ENCODE data around the gene ANO5.

Gene ANO5

DNA sequence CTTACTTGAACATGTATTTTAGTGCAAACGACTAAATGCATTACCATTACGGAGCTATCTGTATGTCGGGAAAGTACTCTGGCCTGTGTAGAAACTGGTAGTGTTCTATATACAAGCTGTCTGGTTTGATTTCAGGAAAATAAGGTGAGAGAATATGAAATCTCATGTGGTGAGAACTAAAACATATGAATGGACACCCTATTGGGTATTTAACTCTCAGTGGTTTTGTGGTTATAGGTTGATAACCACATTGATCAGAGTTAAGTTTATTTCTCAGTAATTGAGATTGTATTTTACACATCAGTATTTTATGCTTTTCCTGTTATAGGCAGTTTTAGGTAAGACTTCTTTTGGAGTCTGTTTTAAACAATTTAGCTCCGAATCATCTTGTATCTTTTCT, 10.4 kb downstream of the ANO5 start:
- no peaks in the 10 kb centered on the region for H3K27me3 ChIP-seq (ENCODE audit: control insufficient read depth, insufficient read depth, low read length)

DNA sequence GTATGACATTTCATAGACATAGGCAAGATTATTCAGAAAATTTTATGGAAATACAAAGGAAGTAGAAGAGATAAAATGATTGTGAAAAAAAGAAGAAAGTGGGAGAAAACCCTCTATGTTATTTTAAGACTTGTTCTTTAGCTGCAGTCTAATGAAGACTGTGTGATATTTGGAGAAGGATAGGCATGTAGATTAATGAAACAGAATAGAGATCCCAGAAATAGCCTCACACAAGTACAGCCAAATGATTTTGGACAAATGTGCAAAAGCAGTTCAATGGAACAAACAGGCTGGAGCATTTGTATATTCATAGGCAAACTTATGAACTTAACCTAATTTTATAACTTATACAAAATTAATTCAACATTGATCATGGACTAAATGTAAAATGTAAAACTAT, 14.3 kb downstream of the ANO5 start:
- H3K36me3 ChIP-seq (ENCODE audit: control insufficient read depth, low read depth, low read length) = no peaks in the 10 kb centered on the region
- no peak overlapping the region for H3K4me3 ChIP-seq (ENCODE audit: low read length)
- no peaks in the 10 kb centered on the region for H3K9me3 ChIP-seq (ENCODE audit: control insufficient read depth, low read depth, low read length)
- no peak overlapping the region for H3K27ac ChIP-seq (ENCODE audit: low read length)
- no peak overlapping the region for H3K9ac ChIP-seq (ENCODE audit: low read length)
- H3K4me1 ChIP-seq (ENCODE audit: control insufficient read depth, low read depth, low read length) = no peaks in the 10 kb centered on the region
- no peaks in the 10 kb centered on the region for H3K27me3 ChIP-seq (ENCODE audit: control insufficient read depth, insufficient read depth, low read length)

More for the DNA sequence above, 10.4 kb downstream of the ANO5 start:
- H3K9me3 ChIP-seq (ENCODE audit: control insufficient read depth, low read depth, low read length) = no peaks in the 10 kb centered on the region
- H3K4me1 ChIP-seq (ENCODE audit: control insufficient read depth, low read depth, low read length) = no peaks in the 10 kb centered on the region
- no peak overlapping the region for H3K27ac ChIP-seq (ENCODE audit: low read length)
- no peak overlapping the region for H3K4me3 ChIP-seq (ENCODE audit: low read length)
- H3K9ac ChIP-seq (ENCODE audit: low read length) = no peak overlapping the region
- no peaks in the 10 kb centered on the region for H3K36me3 ChIP-seq (ENCODE audit: control insufficient read depth, low read depth, low read length)

DNA sequence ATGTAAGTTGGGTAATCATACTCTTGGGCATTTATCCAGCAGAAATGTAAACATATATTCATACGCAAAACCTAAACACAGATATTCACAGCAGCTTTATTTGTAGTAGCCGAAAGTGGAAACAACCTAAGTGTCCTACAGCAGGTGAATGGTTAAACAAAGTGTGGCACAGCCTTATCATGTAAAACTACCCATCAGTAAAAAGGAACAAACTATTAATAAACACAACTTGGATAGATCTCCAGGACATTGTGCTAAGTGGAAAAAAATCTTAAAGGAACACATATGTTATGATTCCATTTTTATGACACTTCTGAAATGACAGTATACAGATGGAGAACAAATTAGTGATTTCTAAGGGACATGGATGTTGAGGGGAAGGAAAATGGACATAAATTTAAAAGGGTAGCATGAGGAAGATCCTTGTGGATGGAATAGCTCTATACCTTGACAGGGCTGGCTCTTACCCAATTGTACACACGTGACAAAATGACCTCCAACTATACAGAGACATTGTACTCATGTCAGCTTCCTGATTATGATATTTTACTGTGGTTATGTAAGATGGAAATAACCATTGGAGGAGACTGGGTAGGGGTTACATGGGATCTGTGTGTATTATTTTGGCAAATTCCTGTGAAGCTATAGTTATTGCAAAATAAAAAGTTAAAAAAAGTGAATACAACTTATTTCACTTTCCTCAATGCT, 15.4 kb downstream of the ANO5 start:
- H3K4me3 ChIP-seq (ENCODE audit: low read length) = no peak overlapping the region
- no peaks in the 10 kb centered on the region for H3K36me3 ChIP-seq (ENCODE audit: control insufficient read depth, low read depth, low read length)
- no peaks in the 10 kb centered on the region for H3K4me1 ChIP-seq (ENCODE audit: control insufficient read depth, low read depth, low read length)
- no peaks in the 10 kb centered on the region for H3K27me3 ChIP-seq (ENCODE audit: control insufficient read depth, insufficient read depth, low read length)
- H3K9ac ChIP-seq (ENCODE audit: low read length) = no peak overlapping the region
- no peaks in the 10 kb centered on the region for H3K9me3 ChIP-seq (ENCODE audit: control insufficient read depth, low read depth, low read length)
- no peak overlapping the region for H3K27ac ChIP-seq (ENCODE audit: low read length)

DNA sequence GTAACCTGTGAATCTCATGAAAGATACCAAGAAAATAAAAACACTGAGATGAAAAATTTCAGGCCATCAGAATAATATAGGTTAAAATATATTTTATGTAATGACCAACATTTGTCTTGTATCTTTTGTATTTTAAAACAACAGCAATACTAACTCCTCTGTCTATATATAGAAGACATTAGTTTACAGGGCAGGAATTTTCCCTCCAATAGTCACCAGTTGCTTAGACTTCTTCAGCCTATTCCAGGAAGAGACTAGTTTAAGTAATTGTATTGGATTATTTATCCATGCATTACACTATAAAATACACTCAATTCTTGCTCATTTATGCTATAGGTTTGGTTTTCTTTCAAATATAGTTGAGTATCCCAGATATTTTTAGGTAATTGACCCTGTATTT, 24.1 kb downstream of the ANO5 start:
- H3K36me3 ChIP-seq (ENCODE audit: control insufficient read depth, low read depth, low read length) = peaks cover 3% of the 10 kb centered on the region
- H3K9me3 ChIP-seq (ENCODE audit: control insufficient read depth, low read depth, low read length) = no peaks in the 10 kb centered on the region
- no peaks in the 10 kb centered on the region for H3K4me1 ChIP-seq (ENCODE audit: control insufficient read depth, low read depth, low read length)
- H3K9ac ChIP-seq (ENCODE audit: low read length) = no peak overlapping the region
- H3K27me3 ChIP-seq (ENCODE audit: control insufficient read depth, insufficient read depth, low read length) = no peaks in the 10 kb centered on the region
- no peak overlapping the region for H3K4me3 ChIP-seq (ENCODE audit: low read length)
- H3K27ac ChIP-seq (ENCODE audit: low read length) = no peak overlapping the region

DNA sequence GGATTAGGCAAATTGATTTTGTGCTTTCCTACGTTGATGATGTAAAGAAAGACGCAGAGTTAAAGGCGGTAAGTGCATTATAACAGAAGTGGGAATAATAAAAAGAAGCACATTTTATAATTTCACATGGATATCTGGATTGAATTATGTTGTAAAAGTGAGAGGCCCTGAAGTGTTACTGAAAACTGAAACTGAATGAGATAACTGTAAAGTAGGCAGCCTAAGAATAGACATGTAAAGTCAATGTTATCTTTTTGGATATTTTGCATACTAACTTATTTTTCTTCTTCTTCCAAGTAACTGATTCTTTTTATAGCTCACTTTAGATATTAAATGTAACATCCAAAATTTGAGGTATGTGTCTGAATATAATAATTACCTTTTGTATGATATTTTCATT, 28.3 kb downstream of the ANO5 start:
- Histone ChIP-seq H3K9me3 (ENCODE audit: control insufficient read depth, low read depth, low read length) (no peaks in the 10 kb centered on the region), H3K36me3 (ENCODE audit: control insufficient read depth, low read depth, low read length) (peaks cover 3% of the 10 kb centered on the region), H3K4me3 (ENCODE audit: low read length) (no peak overlapping the region), H3K9ac (ENCODE audit: low read length) (no peak overlapping the region), H3K27me3 (ENCODE audit: control insufficient read depth, insufficient read depth, low read length) (no peaks in the 10 kb centered on the region), H3K4me1 (ENCODE audit: control insufficient read depth, low read depth, low read length) (no peaks in the 10 kb centered on the region), H3K27ac (ENCODE audit: low read length) (no peak overlapping the region)

DNA sequence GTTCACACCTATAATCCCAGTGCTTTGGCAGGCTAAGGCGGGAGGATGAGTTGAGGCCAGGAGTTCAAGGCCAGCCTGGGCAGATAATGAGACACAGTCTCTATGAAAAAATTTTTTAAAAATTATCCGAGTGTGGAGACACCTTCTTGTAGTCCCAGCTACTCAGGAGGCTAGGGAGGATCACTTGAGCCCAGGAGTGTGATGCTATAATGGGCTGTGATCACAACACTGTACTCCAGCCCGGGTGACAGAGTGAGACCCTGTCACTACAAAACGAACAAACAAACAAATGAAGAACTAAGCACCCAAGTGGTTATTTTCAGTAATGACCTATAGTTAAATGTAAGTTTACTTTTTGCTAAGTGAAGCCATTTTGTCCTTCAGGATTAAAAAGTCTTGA, 32.3 kb downstream of the ANO5 start:
- H3K4me3 ChIP-seq (ENCODE audit: low read length) = no peak overlapping the region
- H3K36me3 ChIP-seq (ENCODE audit: control insufficient read depth, low read depth, low read length) = peaks cover 3% of the 10 kb centered on the region
- H3K27me3 ChIP-seq (ENCODE audit: control insufficient read depth, insufficient read depth, low read length) = no peaks in the 10 kb centered on the region
- H3K9me3 ChIP-seq (ENCODE audit: control insufficient read depth, low read depth, low read length) = no peaks in the 10 kb centered on the region
- H3K9ac ChIP-seq (ENCODE audit: low read length) = no peak overlapping the region
- no peak overlapping the region for H3K27ac ChIP-seq (ENCODE audit: low read length)
- H3K4me1 ChIP-seq (ENCODE audit: control insufficient read depth, low read depth, low read length) = no peaks in the 10 kb centered on the region

DNA sequence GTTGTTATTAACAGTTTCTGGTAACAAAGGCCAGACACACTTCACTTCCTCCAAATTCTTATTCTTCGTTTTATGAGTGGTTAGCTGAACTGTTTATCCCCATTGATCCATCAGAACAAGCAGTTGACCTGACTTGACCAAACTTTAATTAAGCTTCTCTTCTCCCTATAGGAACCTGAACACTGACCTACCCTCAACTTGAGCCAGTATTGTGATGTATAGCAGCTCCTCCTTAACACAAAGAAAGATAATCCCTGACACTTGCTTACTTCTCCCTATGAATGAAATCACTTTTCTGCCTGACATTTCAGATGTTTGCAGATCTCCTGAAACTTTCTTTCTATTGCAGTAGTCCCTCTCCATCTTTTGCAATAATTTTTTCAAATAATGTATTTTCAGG, 41.9 kb downstream of the ANO5 start:
- Histone ChIP-seq H3K4me3 (ENCODE audit: low read length) (peak overlapping the region; percentile 13), H3K27ac (ENCODE audit: low read length) (no peak overlapping the region), H3K9me3 (ENCODE audit: control insufficient read depth, low read depth, low read length) (no peaks in the 10 kb centered on the region)

DNA sequence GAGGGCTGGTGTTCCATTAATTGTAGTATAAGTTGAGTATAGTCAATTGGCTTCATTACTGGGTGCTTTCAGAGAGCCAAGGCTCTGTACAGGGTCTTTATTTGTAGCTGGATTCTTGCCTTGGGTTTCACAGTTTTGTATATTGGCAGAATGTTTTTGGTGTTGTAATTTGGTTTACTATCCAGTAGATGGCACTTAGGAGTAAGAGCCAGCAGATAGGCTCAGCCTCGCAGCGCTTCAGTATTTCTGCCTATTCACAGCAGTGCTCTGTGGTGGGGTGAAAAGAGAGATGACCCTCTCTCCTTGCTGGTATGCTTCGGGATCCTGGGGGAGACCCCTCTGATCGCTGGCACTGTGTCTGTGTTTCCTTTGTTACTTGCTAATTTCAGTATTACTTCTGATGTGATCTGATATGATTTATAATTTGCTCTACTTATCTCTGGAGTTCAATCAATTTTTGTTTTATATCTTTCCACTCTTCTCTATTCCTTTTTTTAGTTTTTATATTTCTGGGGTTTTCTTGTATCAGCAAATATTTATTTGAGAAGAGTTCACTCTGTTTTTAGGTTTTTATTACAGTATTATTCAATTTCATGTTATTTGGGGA, 52.2 kb downstream of the ANO5 start:
- Histone ChIP-seq H3K9me3 (ENCODE audit: control insufficient read depth, low read depth, low read length) (no peaks in the 10 kb centered on the region), H3K27me3 (ENCODE audit: control insufficient read depth, insufficient read depth, low read length) (no peaks in the 10 kb centered on the region), H3K4me3 (ENCODE audit: low read length) (no peak overlapping the region), H3K4me1 (ENCODE audit: control insufficient read depth, low read depth, low read length) (no peaks in the 10 kb centered on the region), H3K27ac (ENCODE audit: low read length) (no peak overlapping the region), H3K36me3 (ENCODE audit: control insufficient read depth, low read depth, low read length) (no peaks in the 10 kb centered on the region), H3K9ac (ENCODE audit: low read length) (no peak overlapping the region)

More for the DNA sequence above, 41.9 kb downstream of the ANO5 start:
- H3K4me1 ChIP-seq (ENCODE audit: control insufficient read depth, low read depth, low read length) = peaks cover 30% of the 10 kb centered on the region
- no peak overlapping the region for H3K9ac ChIP-seq (ENCODE audit: low read length)
- H3K36me3 ChIP-seq (ENCODE audit: control insufficient read depth, low read depth, low read length) = no peaks in the 10 kb centered on the region
- H3K27me3 ChIP-seq (ENCODE audit: control insufficient read depth, insufficient read depth, low read length) = no peaks in the 10 kb centered on the region

DNA sequence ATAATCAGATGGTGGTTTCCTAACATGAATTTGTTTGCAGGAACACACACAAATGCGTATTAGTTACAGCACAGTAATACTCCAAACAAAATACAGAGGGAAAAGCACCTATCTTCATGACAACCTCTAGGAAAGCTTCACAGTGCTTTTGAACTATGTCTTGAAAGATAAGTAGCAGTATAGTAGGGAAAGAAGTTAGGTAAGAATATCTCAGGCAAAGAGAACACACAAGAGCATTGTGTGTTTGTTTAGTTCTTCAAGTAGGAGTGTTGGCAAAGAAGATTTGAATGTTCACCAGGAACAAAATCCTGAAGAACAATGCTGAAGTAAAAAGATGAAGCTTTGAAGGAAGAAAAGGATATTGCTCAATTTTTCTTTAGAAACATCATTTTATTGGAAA, 54.1 kb downstream of the ANO5 start:
- no peak overlapping the region for H3K27ac ChIP-seq (ENCODE audit: low read length)
- H3K4me3 ChIP-seq (ENCODE audit: low read length) = no peak overlapping the region
- H3K9me3 ChIP-seq (ENCODE audit: control insufficient read depth, low read depth, low read length) = no peaks in the 10 kb centered on the region
- H3K9ac ChIP-seq (ENCODE audit: low read length) = no peak overlapping the region
- no peaks in the 10 kb centered on the region for H3K27me3 ChIP-seq (ENCODE audit: control insufficient read depth, insufficient read depth, low read length)
- H3K36me3 ChIP-seq (ENCODE audit: control insufficient read depth, low read depth, low read length) = no peaks in the 10 kb centered on the region
- H3K4me1 ChIP-seq (ENCODE audit: control insufficient read depth, low read depth, low read length) = no peaks in the 10 kb centered on the region

DNA sequence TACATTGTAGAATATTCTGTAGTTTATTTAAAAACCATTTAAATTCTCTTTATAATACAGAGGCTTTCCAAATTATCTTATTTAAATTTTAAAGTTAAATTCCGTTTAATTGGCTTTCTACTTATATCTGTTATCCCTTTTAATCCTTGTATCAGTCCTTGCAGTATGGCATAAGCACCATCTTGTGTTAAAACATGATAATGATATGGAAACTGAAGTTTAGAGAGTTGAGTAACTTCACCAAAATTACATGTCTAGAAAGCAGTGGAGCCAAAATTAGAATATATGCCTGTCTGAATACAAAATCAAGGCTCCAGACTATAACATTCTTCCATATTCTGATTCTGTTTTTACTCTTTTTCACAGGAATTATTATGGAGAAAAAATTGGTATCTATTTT, 57.0 kb downstream of the ANO5 start:
- Histone ChIP-seq H3K36me3 (ENCODE audit: control insufficient read depth, low read depth, low read length) (no peaks in the 10 kb centered on the region), H3K27me3 (ENCODE audit: control insufficient read depth, insufficient read depth, low read length) (no peaks in the 10 kb centered on the region), H3K27ac (ENCODE audit: low read length) (no peak overlapping the region)

DNA sequence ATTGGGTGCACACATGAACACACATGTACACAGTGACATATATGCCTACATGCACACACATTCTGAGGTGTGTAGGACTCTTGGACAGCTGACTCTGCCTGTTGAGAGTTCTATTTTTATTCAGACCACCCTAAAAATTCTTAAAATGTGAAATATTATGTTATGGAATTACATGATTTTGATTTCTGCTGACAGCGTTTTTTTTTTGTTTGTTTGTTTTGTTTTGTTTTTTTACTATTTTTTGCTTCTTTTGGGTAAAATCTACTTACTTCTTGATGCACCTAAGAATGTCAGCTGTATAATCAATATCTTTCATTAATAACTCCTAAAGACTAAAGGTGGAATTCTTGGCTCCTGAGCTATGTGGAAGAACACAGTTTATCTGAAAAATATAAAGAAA, 64.0 kb downstream of the ANO5 start:
- H3K9ac ChIP-seq (ENCODE audit: low read length) = no peak overlapping the region
- H3K27ac ChIP-seq (ENCODE audit: low read length) = no peak overlapping the region
- peaks cover 3% of the 10 kb centered on the region for H3K36me3 ChIP-seq (ENCODE audit: control insufficient read depth, low read depth, low read length)

More for the DNA sequence above, 57.0 kb downstream of the ANO5 start:
- Histone ChIP-seq H3K4me3 (ENCODE audit: low read length) (no peak overlapping the region), H3K4me1 (ENCODE audit: control insufficient read depth, low read depth, low read length) (no peaks in the 10 kb centered on the region), H3K9me3 (ENCODE audit: control insufficient read depth, low read depth, low read length) (no peaks in the 10 kb centered on the region), H3K9ac (ENCODE audit: low read length) (no peak overlapping the region)

DNA sequence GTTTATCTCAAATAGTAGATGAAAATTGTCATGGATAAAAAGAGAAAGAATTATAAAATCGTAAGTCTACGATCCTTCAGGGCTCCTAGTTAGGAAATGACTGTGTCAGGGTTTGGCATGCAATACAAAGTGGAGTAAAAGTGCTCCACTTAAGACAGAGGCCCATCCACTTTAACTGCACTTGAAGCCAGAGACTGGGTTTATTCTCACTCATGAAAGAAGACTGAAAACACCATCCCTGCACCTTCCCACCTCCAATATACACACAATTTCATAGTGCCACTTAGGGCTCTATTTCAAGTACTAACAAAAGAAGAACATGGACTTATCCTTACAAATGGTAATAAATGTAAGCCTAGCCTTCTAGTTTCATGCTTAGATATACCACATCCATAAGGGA, 70.7 kb downstream of the ANO5 start:
- Histone ChIP-seq H3K9me3 (ENCODE audit: control insufficient read depth, low read depth, low read length) (no peaks in the 10 kb centered on the region), H3K4me3 (ENCODE audit: low read length) (no peak overlapping the region), H3K27ac (ENCODE audit: low read length) (no peak overlapping the region), H3K9ac (ENCODE audit: low read length) (no peak overlapping the region), H3K27me3 (ENCODE audit: control insufficient read depth, insufficient read depth, low read length) (no peaks in the 10 kb centered on the region), H3K36me3 (ENCODE audit: control insufficient read depth, low read depth, low read length) (no peaks in the 10 kb centered on the region), H3K4me1 (ENCODE audit: control insufficient read depth, low read depth, low read length) (no peaks in the 10 kb centered on the region)

More for the DNA sequence above, 64.0 kb downstream of the ANO5 start:
- Histone ChIP-seq H3K4me3 (ENCODE audit: low read length) (no peak overlapping the region), H3K27me3 (ENCODE audit: control insufficient read depth, insufficient read depth, low read length) (no peaks in the 10 kb centered on the region), H3K9me3 (ENCODE audit: control insufficient read depth, low read depth, low read length) (no peaks in the 10 kb centered on the region), H3K4me1 (ENCODE audit: control insufficient read depth, low read depth, low read length) (no peaks in the 10 kb centered on the region)
